Activated CD4-positive, alpha-beta T cell treated with anti-CD3 and anti-CD28 coated beads, Interleukin-2, amount 10 ng/mL, durations not matched to agents 24 days and 14 days (primary cell): ENCODE data around the gene TAMALIN. TPM values are rescaled to one million over a fixed set of nuclear protein-coding genes. Genes with fewer than 3 reads are reported as not detected.

ENCODE experiments used
- DNase-seq: peaks from one replicate; pipeline ENCODE4 v3.0.0; 2022
- H3K27ac Mint-ChIP-seq: one replicate; pipeline ENCODE4 v1.8.0; 2022; ENCODE audit warnings: mild to moderate bottlenecking, mixed read lengths
- H3K27me3 Mint-ChIP-seq: one replicate; pipeline ENCODE4 v1.8.0; 2022; ENCODE audit warnings: mixed read lengths
- H3K36me3 Mint-ChIP-seq: one replicate; pipeline ENCODE4 v1.8.0; 2022; ENCODE audit warnings: low read depth, mild to moderate bottlenecking, mixed read lengths
- H3K4me1 Mint-ChIP-seq: one replicate; pipeline ENCODE4 v1.8.0; 2021; ENCODE audit warnings: mixed read lengths
- H3K4me3 Mint-ChIP-seq: one replicate; pipeline ENCODE4 v1.8.0; 2022; ENCODE audit warnings: mild to moderate bottlenecking, moderate library complexity, mixed read lengths
- H3K9me3 Mint-ChIP-seq: one replicate; pipeline ENCODE4 v1.8.0; 2021; ENCODE audit warnings: mixed read lengths
- intact Hi-C: fragments of 100-400 bp; cut with micrococcal nuclease; formaldehyde crosslinking; loops from one replicate; pipeline ENCODE4 v1.15.1; 2023
- total RNA-seq: library from RNA; stranded (reverse); gene quantifications from 2 replicates; pipeline ENCODE4 v1.2.3, GENCODE V29; 2022

The TAMALIN gene
- total RNA-seq, 1 donor from 2014 or later, result 12.4 TPM

DNA sequence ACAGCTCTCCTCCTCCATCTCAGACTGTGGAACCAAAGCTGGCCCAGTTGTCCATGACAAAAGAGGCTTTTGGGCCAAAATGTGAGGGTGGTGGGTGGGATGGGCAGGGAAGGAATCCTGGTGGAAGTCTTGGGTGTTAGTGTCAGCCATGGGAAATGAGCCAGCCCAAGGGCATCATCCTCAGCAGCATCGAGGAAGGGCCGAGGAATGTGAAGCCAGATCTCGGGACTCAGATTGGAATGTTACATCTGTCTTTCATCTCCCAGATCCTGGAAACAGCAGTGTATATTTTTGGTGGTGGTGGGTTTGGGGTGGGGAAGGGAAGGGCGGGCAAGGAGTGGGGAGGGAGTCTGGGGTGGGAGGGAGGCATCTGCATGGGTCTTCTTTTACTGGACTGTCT lies 11.8 kb upstream of the TAMALIN start:
- Mint-ChIP-seq H3K27ac (no peak overlapping the region), H3K27me3 (no peaks in the 10 kb centered on the region), H3K4me1 (peaks cover 9% of the 10 kb centered on the region), H3K9me3 (no peaks in the 10 kb centered on the region), H3K4me3 (no peak overlapping the region), H3K36me3 (peaks cover 2% of the 10 kb centered on the region)
- DNase-seq, result no peak
- intact Hi-C loops, result no loop called here

DNA sequence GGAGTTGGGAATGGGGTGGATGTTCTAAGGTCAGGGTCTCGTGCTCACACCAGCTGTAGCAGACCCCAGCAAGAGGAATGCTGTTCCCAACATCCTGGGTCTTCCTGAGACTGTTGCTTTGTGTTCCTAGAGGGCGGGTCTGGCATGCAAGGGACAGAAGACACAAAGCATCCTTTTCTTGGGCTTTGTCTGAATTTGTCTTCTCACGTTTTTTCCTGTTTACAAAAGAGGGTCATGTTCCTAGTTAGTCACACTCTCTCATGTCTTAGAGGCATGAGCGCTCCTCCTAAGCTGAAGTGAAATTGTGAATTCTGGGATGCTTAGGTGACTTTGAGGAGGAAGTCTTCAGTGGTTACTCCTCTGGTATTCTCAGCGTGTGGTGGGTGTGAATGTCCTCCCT lies 9.6 kb upstream of the TAMALIN start:
- intact Hi-C loops, result no loop called here

DNA sequence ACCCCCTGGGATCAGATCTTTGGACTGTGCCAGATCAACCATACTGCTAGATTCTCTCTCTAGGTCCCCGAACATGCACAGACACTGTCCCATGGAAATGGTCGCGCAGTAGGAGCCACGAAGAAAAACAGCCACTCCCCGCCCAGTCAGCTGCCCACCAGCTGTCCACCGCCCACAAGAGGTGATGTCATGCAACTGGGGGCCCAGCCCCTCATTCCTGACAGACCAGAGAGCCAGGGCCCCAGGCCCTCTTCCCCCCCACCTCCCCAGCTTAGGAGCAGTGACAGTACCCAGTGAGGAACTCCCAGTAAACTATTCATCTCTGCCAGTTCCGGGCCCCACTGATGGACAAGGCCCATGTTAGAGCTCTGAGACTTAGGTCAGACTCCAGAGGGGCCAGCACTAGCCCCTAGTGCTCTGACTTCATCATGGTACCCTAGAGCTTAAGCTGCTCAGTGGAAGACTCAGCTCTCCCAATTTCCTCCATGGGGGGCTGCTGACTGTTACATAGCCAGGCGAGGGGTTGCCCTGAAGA lies 3.7 kb upstream of the TAMALIN start:
- no peak for DNase-seq
- H3K4me3 Mint-ChIP-seq, result no peak overlapping the region
- H3K27ac Mint-ChIP-seq, result no peak overlapping the region
- intact Hi-C loops, result no loop called here
- H3K36me3 Mint-ChIP-seq, result peaks cover 2% of the 10 kb centered on the region
- peaks cover 31% of the 10 kb centered on the region for H3K27me3 Mint-ChIP-seq
- no peaks in the 10 kb centered on the region for H3K9me3 Mint-ChIP-seq
- peaks cover 20% of the 10 kb centered on the region for H3K4me1 Mint-ChIP-seq

More for the DNA sequence above, 9.6 kb upstream of the TAMALIN start:
- no peaks in the 10 kb centered on the region for H3K9me3 Mint-ChIP-seq
- H3K4me3 Mint-ChIP-seq, result no peak overlapping the region
- peaks cover 2% of the 10 kb centered on the region for H3K36me3 Mint-ChIP-seq
- peaks cover 9% of the 10 kb centered on the region for H3K4me1 Mint-ChIP-seq
- H3K27me3 Mint-ChIP-seq, result no peaks in the 10 kb centered on the region
- DNase-seq, result no peak
- no peak overlapping the region for H3K27ac Mint-ChIP-seq

DNA sequence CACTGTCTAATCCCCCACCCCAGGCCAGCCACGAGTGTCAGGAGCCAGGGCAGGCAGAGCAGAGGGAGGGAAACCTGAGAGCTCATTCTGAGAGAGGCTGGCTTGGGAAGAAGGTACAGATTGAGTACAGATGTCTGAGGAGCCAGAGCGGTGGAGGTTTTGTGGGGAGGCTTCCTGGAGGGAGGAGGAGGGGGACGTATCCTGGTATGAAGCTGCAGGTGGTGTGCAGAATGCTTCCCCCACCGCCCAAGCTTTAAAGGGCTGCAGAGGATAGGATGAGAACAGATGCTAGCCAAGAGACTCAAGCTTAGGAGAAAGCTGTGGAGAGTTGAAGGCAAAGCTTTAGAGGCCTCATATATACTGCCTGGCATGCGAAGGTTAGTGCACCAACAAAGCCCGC lies 3.2 kb upstream of the TAMALIN start:
- H3K27ac Mint-ChIP-seq, result no peak overlapping the region
- H3K4me3 Mint-ChIP-seq, result no peak overlapping the region
- H3K27me3 Mint-ChIP-seq, result peaks cover 31% of the 10 kb centered on the region
- H3K4me1 Mint-ChIP-seq, result peaks cover 21% of the 10 kb centered on the region
- DNase-seq, result no peak
- intact Hi-C loops, result no loop called here
- peaks cover 2% of the 10 kb centered on the region for H3K36me3 Mint-ChIP-seq
- H3K9me3 Mint-ChIP-seq, result no peaks in the 10 kb centered on the region

DNA sequence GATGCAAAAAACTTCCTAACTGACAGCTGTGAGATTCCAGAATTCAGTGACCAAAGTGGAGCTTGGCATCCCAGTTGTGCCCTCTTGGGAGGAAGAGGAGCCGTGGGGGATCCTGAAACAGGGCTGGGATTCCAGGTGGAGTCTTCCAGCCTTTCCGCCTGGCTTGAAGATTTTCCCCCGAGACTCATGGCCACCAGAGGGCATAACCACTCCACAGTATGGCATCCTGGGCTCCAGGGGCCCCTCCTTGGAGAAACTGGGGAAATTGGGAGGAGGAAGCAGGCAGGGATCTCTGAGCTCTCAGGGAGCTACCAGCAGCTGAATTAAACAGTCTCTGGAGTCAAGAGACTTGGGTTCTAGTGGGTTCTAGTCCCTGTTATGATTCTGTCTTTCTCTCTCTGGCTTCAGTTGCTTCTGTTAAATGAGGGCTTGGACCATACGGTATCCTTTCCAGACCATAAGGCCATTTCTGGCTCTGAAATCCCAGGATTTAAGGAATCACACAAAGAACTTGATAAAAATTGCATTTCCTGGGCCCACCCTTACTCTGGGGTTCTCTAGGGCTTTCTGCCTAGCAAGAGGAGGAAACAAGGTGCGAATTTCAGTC lies 2.6 kb upstream of the TAMALIN start:
- intact Hi-C loops, result loop anchor here (1.0 kb wide), 1 partner anchor 19 kb away; no protein-coding TSS in a partner anchor
- peak; percentile 68 for DNase-seq
- Mint-ChIP-seq H3K4me3 (no peak overlapping the region), H3K4me1 (peaks cover 21% of the 10 kb centered on the region), H3K9me3 (no peaks in the 10 kb centered on the region), H3K27me3 (peaks cover 31% of the 10 kb centered on the region), H3K27ac (no peak overlapping the region), H3K36me3 (peaks cover 2% of the 10 kb centered on the region)

DNA sequence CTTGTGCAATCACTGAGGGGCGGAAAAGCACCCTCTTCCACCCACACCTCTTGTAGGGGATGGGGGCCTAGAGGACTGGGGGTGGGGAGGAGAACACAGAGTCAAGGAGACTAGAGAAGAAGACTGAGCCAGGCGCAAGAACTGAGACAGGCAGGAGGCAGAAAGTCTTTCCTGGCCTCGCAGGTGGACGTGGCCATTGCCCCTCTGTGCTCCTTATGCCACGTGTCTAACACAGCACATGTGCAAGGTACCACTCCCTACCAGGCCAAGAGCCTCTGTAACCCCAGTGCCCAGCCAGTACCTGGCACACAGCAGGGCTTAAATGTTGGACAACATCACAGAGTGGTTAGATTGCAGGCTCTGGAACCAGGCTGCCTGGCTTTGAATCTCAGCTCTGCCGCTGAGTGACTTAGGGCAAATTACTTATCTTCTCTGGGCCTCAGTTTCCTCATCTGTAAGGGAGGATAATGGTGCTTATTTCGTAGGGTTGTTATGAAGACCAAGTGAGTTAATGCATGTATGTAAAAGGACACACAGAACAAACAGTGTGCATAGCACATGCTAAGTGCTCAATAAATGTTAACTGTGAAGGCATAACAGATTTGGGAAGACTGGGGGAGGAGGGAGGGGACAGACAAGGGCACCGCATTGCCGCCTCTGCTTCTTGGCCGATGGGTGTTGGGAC lies 1.4 kb upstream of the TAMALIN start:
- peaks cover 17% of the 10 kb centered on the region for H3K4me1 Mint-ChIP-seq
- no peaks in the 10 kb centered on the region for H3K9me3 Mint-ChIP-seq
- DNase-seq, result no peak
- H3K4me3 Mint-ChIP-seq, result no peak overlapping the region
- intact Hi-C loops, result no loop called here
- H3K36me3 Mint-ChIP-seq, result peaks cover 2% of the 10 kb centered on the region
- peaks cover 31% of the 10 kb centered on the region for H3K27me3 Mint-ChIP-seq
- no peak overlapping the region for H3K27ac Mint-ChIP-seq

DNA sequence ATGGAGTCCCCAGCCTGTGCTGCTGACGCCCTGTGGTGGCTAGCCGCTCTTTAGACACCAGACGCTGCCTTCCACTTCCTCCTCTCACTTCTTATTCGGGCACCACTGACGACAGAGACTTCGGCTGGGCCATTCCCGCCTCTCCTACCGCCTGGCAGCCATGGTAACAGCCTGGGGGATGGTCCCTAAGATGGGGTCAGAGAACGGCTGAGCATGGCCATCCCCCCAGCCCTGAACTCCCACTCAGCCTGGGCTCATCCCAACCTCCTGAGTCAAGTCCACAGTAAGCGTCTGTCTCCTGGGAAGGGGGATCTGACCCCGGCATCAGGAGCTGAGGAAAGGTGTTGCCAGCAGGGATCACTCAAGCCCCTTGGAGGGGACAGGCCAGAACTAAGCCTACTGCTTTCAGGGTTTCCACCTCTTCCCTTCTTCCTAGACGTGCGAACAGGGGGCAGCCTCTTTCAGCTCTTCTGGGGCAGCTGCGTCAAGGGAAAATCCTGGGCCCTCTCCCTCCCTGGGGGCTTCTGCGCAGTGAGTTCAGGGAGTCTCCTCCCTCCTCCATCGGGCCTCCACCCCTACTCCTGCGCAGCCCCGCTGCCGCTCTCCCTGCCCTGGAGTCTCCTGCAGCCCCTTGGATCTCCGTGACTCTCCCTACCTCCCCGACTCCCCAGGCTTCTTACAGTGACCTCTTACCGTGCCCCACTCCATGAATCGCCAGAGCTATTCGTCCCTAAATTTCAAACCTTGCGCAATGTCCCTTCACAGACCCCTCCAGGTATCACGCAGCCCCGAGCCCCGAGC lies 643 bp upstream of the TAMALIN start:
- peaks cover 2% of the 10 kb centered on the region for H3K36me3 Mint-ChIP-seq
- DNase-seq, result no peak
- peak overlapping the region; percentile 75 for H3K27ac Mint-ChIP-seq
- peaks cover 17% of the 10 kb centered on the region for H3K4me1 Mint-ChIP-seq
- peak overlapping the region; percentile 82 for H3K4me3 Mint-ChIP-seq
- intact Hi-C loops, result loop anchor here (1.0 kb wide), 1 partner anchor 45 kb away; the partner anchor contains the start of gene NR4A1
- no peaks in the 10 kb centered on the region for H3K9me3 Mint-ChIP-seq
- H3K27me3 Mint-ChIP-seq, result peaks cover 31% of the 10 kb centered on the region

DNA sequence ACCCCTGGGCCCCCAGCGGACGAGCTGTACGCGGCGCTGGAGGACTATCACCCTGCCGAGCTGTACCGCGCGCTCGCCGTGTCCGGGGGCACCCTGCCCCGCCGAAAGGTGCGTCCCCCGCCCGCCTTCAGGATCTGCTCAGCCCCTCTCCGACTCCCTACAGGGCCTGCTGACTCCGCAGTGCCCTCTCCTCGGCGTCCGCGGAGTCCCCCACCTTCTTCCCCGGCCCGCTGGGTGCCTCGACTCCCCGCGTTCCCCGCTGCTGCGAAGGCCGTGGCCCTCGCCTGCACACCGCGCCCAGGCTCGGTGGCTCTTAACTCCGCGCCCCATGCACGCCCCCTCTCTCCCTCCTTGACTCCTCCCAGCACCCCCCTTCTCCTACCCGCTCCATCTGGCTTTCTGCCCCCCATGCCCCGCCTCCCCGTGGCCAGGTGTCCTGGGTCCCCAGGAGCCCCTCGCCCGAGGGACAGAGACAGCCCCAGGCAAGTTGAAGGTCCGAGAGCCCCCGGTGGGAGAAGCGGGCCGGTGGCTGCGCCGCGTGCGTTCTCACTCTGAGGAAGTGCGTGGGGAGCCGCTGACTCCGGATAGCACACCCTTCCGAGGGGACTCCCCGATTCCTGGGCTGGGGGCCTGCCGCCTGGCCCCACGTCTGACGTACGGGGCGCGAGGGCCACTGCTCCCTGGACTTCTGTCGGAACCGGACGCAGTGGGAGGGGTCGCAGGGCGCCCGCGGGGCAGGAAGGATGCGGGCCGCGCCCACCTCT lies 594 bp downstream of the TAMALIN start:
- H3K27ac Mint-ChIP-seq, result peak overlapping the region; percentile 85
- intact Hi-C loops, result loop anchor here (1.0 kb wide), 1 partner anchor 13 kb away; no protein-coding TSS in a partner anchor
- H3K36me3 Mint-ChIP-seq, result peaks cover 2% of the 10 kb centered on the region
- H3K4me1 Mint-ChIP-seq, result peaks cover 17% of the 10 kb centered on the region
- H3K9me3 Mint-ChIP-seq, result no peaks in the 10 kb centered on the region
- peak; percentile 80 for DNase-seq
- peak overlapping the region; percentile 86 for H3K4me3 Mint-ChIP-seq
- peaks cover 31% of the 10 kb centered on the region for H3K27me3 Mint-ChIP-seq

DNA sequence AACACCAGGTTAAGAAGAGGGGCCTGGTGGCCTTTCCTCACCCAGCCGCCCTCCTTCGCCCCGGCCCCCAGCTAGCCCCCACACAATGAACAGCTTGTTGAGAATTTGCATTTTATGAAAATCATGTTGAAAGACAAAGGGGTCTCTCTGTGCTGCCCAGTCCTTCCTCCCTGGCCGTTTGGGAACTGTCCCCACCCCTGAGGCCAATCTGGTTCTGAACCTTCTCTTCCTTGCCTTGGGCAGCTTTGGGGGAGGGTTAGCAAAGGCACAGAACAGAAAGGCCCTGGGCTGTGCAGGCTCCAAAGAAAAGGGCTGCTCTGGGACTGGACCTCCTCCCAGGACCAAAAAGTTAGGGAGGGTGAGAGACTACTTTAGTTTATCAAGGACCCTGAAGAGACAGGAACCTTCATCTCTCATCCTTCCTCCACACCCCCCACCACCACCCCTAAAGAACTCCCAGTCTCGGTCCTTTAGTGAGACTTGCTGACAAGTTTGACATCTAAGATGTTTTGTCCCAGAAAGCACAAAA lies 1.3 kb downstream of the TAMALIN start:
- H3K27ac Mint-ChIP-seq, result peak overlapping the region; percentile 49
- intact Hi-C loops, result loop anchor here (1.0 kb wide), 1 partner anchor 12 kb away; no protein-coding TSS in a partner anchor

DNA sequence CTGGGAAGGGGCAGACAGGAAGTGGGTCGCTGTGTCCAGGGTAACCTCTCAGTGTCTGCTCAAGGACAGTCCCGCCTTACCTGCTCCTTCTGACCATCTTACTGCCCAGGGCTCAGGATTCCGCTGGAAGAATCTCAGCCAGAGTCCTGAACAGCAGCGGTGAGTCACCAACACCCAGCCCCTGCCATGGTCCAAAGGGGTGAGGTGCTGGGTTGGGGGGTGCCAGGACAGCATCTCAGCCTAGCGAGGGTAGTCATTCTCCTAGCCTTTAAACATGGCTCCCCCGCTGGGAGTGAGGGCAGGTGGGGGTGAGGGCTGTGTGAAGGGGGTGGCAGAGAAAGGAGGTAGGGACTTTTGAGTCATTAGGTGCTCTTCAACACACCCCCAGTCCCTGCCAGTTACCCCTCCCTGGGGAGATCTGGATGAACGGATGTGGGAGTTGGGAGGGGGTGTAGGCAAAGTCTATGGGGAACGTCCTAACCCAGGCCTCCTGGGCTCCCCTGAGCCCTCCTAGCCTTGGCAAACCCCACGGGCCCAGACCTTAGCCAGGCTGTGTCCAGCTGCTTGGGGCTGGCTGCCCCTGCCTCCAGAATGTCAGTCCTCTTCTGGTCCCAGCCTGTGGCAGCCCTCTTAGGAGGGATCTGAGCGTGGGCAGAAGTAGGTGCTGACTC lies 2.5 kb downstream of the TAMALIN start:
- H3K4me1 Mint-ChIP-seq, result peaks cover 13% of the 10 kb centered on the region
- intact Hi-C loops, result no loop called here
- peaks cover 25% of the 10 kb centered on the region for H3K27me3 Mint-ChIP-seq
- no peak overlapping the region for H3K4me3 Mint-ChIP-seq
- H3K36me3 Mint-ChIP-seq, result peaks cover 6% of the 10 kb centered on the region
- no peaks in the 10 kb centered on the region for H3K9me3 Mint-ChIP-seq
- H3K27ac Mint-ChIP-seq, result no peak overlapping the region
- DNase-seq, result no peak

More for the DNA sequence above, 1.3 kb downstream of the TAMALIN start:
- Mint-ChIP-seq H3K36me3 (peaks cover 2% of the 10 kb centered on the region), H3K4me3 (peak overlapping the region; percentile 86), H3K27me3 (peaks cover 31% of the 10 kb centered on the region), H3K9me3 (no peaks in the 10 kb centered on the region), H3K4me1 (peaks cover 17% of the 10 kb centered on the region)
- DNase-seq, result no peak

DNA sequence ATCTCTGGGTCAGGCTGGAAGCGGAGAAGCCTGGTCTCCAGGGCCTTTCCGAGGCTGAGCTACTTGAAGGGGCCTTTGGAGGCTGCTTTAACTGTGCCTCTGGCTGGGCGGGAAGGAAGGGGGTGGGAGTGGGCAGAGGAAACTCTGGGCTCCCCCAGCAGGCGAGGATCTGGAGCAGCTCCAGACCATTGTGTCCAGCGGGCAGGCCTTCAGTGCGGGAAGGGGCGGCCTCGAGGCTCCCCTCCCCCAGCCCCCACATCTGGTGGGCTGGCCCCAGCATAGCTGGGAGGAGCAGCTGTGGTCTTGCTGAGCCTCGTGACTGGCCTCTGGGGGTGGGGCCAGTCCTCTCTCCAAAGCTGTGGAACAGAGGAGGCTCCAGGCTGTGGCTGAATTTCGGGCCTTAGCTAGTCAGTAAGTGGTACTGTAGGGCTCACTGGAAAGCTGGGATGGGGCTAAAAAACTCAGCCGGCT lies 3.4 kb downstream of the TAMALIN start:
- Mint-ChIP-seq H3K4me3 (no peak overlapping the region), H3K4me1 (peaks cover 12% of the 10 kb centered on the region), H3K9me3 (no peaks in the 10 kb centered on the region), H3K27ac (no peak overlapping the region), H3K27me3 (peaks cover 18% of the 10 kb centered on the region), H3K36me3 (peaks cover 6% of the 10 kb centered on the region)
- intact Hi-C loops, result no loop called here
- no peak for DNase-seq

DNA sequence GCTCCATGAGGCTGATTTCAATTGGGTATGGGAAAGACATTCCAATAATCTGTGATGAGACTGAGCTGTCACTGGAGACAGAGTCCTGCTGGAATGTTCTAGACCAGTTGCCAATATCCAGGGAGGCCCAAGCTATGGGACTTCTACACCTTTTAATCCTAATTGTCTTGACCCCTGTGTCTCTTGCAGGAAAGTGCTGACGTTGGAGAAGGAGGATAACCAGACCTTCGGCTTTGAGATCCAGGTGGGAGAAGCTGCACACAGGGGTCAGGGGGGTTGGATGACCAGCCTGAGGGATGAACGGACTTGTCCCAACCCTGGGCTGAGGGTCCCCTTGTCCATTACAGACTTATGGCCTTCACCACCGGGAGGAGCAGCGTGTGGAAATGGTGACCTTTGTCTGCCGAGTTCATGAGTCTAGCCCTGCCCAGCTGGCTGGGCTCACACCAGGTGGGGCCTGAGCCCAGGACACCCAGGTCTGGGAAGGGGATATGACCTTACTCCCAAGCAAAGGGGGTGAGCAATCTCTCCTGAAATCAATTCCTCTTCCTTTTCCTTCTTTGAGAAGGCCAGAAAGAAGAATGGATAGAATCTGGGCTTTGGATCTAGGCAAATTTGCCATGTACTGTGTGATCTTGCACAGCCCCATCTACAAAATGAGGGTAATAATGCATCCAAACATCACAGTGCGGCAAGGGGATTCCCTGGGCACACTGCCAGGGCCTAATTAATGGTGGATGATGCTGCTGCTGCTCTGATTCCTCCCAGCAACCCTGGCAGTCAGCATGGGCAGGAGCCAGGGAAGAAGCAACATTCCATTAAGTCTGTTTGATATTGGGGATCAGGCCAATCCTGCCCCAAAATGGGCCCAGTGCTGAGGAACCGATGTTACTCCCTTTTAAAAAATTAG lies 4.2 kb downstream of the TAMALIN start:
- no peak overlapping the region for H3K4me3 Mint-ChIP-seq
- no peak overlapping the region for H3K27ac Mint-ChIP-seq
- no peak for DNase-seq
- peaks cover 9% of the 10 kb centered on the region for H3K4me1 Mint-ChIP-seq
- H3K36me3 Mint-ChIP-seq, result peaks cover 6% of the 10 kb centered on the region
- H3K27me3 Mint-ChIP-seq, result peaks cover 11% of the 10 kb centered on the region
- no peaks in the 10 kb centered on the region for H3K9me3 Mint-ChIP-seq
- intact Hi-C loops, result no loop called here
